SH-SY5Y (cell line): Measurements from ENCODE around the gene VAV3.

ENCODE experiments used
- GATA2 ChIP-seq: IDR thresholded peaks from 2 replicates; pipeline ENCODE4 v1.6.1; 2011; ENCODE audit warnings: mild to moderate bottlenecking, low read depth, low read length
- GATA3 ChIP-seq: IDR thresholded peaks from 2 replicates; pipeline ENCODE4 v1.6.1; 2011; ENCODE audit warnings: low read depth, mild to moderate bottlenecking, low read length, moderate library complexity

- TF ChIP-seq GATA2 (no peak), GATA3 (no peak)
These were observed 182.6 kb downstream of the VAV3 start for GRCh38 chr1:107782217-107782845.
